SK-N-MC (cell line): ENCODE data around the gene PLXNC1.

Experiments
- DNase-seq: peaks from one replicate; pipeline ENCODE4 v3.0.0-alpha.2; 2011; ENCODE audit warnings: low read depth, low spot score
- H3K27ac ChIP-seq: fragments of 200-600 bp; sonication (generic); 2 replicates; pipeline ENCODE4 v1.5.1; 2016; ENCODE audit warnings: mixed run types
- H3K36me3 ChIP-seq: fragments of 200-600 bp; sonication (generic); 2 replicates; pipeline ENCODE4 v1.6.1; 2017; ENCODE audit warnings: antibody characterized with exemption, low read length, mixed read lengths; ENCODE audit not compliant: insufficient read depth
- H3K4me3 ChIP-seq: fragments of 200-600 bp; sonication (generic); 2 replicates; pipeline ENCODE4 v1.5.1; 2016
- H3K9ac ChIP-seq: fragments of 200-600 bp; sonication (generic); 2 replicates; pipeline ENCODE4 v1.8.0; 2017; ENCODE audit warnings: mixed run types, mixed read lengths; ENCODE audit not compliant: insufficient read length
- H3K9me3 ChIP-seq: fragments of 200-600 bp; sonication (generic); 2 replicates; pipeline ENCODE4 v1.6.1; 2017; ENCODE audit warnings: low read depth, mild to moderate bottlenecking, antibody characterized with exemption, low read length, moderate library complexity, mixed read lengths
- EZH2 ChIP-seq: fragments of 200-600 bp; sonication (generic); IDR thresholded peaks from one replicate; pipeline ENCODE4 v1.6.1; 2017; ENCODE audit warnings: antibody characterized with exemption
- FOXP2 ChIP-seq: optimal IDR thresholded peaks from 2 replicates; pipeline ENCODE3; 2011; ENCODE audit warnings: mild to moderate bottlenecking, moderate library complexity; ENCODE audit not compliant: insufficient read depth; ENCODE audit errors: extremely low read length, control extremely low read depth
- POLR2AphosphoS5 ChIP-seq: IDR thresholded peaks from 2 replicates; pipeline ENCODE4 v1.6.1; 2012; ENCODE audit warnings: mild to moderate bottlenecking, low read depth, low read length, borderline replicate concordance

The PLXNC1 gene

DNA sequence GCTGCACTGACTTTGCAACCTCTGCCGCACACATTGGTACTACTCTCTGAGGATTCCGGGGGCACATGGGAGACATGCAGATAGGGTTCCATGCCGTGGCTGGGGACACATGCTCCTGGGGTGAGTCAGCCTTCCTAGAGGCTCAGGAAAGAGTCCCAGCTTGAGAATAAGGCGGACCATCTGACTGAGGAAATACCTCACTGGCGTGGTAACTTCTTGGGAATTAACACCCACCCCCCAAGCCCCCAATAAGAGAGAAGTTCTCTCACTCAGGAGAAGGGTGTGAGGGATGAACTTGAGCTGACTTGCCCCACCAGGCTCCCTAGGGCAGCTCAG lies 23.2 kb downstream of the PLXNC1 start:
- Histone ChIP-seq H3K4me3 (no peak overlapping the region), H3K9ac (no peak overlapping the region), H3K36me3 (no peaks in the 10 kb centered on the region), H3K27ac (no peak overlapping the region), H3K9me3 (no peaks in the 10 kb centered on the region)
- TF ChIP-seq POLR2AphosphoS5 (no peak), EZH2 (no peak), FOXP2 (no peak)
- no peak for DNase-seq

DNA sequence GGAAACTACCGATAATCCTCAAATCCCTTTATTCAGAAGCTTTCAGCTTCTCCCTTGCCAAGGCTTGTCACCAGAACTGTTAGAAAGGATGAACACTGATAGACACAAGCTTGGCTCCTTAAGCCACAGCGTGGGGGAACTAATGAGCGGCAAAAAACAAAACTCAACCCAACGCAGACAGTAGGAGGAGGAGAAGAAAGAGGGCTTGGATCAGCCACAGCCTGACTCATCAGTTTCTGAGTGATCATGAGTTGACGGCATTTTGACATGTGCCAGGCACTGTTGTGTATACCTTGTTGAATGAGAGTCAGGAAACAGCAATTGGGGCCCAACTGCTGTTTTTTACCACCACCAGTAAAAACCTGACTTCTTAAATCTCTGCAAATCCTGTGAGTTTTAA lies 23.7 kb downstream of the PLXNC1 start:
- no peak for DNase-seq
- Histone ChIP-seq H3K9me3 (no peaks in the 10 kb centered on the region), H3K9ac (no peak overlapping the region), H3K36me3 (no peaks in the 10 kb centered on the region), H3K27ac (no peak overlapping the region), H3K4me3 (no peak overlapping the region)
- TF ChIP-seq FOXP2 (no peak), POLR2AphosphoS5 (no peak), EZH2 (no peak)

DNA sequence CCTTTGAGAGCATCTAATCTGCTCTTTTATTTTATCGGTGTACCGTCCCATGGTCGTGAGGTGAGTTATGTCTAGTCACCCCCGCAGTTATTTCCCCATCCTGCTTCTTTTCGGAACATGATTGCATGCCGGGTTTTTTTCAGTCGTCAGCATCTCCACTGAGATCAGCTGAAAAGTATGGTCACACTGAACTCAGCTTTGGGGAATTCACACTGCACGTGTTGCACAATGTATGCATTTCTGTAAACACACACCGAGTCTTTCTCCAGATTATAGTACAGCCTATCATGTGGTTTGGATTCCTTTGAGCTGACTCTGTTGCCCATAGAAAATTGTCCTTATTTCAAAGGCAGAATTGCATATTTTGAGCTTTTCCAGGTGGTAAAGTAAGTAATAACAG lies 24.6 kb downstream of the PLXNC1 start:
- no peak for DNase-seq
- Histone ChIP-seq H3K9me3 (no peaks in the 10 kb centered on the region), H3K27ac (no peak overlapping the region), H3K9ac (no peak overlapping the region), H3K4me3 (no peak overlapping the region), H3K36me3 (no peaks in the 10 kb centered on the region)
- TF ChIP-seq POLR2AphosphoS5 (no peak), FOXP2 (no peak), EZH2 (no peak)

DNA sequence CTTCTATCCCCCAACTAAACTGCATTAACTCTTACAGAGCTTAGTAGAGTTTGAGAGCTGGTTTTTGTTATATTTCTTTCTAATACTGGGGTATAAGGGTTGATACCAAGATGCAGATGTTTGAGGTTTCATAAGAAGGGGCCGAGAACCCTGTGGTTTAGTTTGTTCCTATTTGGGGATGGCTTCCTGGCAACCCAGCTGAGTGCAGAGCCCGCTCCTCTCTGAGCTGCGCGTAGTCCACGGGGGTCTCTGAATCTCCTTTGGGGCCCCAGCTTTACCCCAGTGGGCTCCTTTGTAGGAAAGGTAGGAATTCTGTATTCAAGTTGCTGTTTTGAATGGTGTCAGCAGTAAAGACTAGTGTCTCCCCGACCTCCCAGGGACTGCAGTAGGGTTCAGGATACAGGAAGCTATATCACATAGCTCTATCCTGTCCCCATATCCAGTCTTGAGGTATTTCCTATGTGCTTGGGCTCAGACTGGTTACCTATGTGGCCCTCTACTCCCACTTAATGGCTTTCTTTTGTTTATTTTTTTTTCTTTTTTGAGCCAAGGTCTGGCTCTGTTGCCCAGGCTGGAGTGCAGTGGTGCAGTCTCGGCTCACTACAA lies 25.4 kb downstream of the PLXNC1 start:
- Histone ChIP-seq H3K4me3 (no peak overlapping the region), H3K27ac (no peak overlapping the region), H3K9ac (no peak overlapping the region), H3K36me3 (no peaks in the 10 kb centered on the region), H3K9me3 (no peaks in the 10 kb centered on the region)
- no peak for TF ChIP-seq EZH2
- TF ChIP-seq FOXP2, result no peak
- TF ChIP-seq POLR2AphosphoS5, result no peak
- DNase-seq, result no peak

DNA sequence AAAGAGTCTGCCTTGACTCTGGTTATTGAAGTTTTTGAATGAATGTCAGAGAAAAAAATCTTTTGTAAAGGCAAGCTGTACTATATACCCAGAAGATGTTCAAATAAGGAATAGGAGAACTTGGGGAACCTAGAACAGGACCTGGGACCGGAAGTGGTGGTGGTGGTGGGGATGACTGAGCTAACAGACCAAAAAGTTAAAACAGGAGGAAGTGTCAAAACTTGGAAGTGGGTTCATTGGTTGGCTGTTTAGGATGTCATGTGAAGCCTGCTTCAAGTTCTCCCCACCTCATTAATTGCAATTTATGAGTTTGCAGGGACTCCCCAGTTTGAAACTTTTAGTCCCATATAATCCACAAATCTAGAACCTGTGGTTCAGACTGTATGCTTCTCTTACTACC lies 26.2 kb downstream of the PLXNC1 start:
- Histone ChIP-seq H3K36me3 (no peaks in the 10 kb centered on the region), H3K9me3 (no peaks in the 10 kb centered on the region), H3K27ac (no peak overlapping the region), H3K4me3 (no peak overlapping the region), H3K9ac (no peak overlapping the region)
- TF ChIP-seq EZH2, result no peak
- no peak for DNase-seq

DNA sequence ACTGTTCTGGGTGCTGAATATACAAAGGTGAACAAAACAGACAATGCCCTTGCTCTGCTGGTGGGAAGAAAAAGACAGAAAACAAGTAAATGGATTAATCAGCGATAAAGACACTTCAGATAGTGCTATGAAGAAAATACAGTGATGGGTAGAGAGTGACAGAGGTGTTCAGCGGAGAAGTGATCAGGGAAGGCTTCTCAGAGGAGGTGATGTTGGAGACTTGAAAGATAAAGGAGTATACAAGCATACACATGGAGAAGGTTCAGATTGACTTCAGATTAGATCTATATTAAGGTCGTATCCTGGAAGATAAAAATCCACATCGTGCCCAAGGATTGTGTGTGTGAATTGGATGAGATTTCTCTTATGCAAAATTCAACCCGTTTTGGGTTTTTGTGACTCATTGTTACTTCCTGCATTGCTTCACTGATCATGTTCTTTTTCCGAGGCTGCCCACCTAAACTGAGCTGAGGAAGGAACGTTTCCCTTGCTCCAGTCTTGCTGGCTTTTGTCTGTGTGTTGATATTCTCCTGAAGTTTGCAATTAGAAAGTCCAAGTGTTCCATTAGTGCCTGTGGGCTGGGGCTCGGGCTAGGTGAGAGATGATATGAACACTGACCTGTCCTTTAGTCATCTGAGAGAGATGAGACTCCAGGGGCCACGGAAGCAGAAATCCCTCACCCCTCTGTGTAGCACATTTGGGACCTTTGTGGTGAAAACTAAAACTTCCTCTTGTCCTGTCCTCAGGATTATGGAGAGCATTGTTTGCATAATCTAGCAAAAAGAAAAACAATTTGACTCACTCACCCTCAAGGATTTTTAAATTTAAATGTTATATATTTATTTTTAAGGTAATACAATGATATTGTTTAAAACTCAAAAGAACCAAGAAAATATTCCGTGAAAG lies 27.6 kb downstream of the PLXNC1 start:
- Histone ChIP-seq H3K36me3 (no peaks in the 10 kb centered on the region), H3K27ac (no peak overlapping the region), H3K9me3 (no peaks in the 10 kb centered on the region), H3K4me3 (no peak overlapping the region), H3K9ac (no peak overlapping the region)
- no peak for DNase-seq
- no peak for TF ChIP-seq POLR2AphosphoS5
- no peak for TF ChIP-seq EZH2
- no peak for TF ChIP-seq FOXP2

DNA sequence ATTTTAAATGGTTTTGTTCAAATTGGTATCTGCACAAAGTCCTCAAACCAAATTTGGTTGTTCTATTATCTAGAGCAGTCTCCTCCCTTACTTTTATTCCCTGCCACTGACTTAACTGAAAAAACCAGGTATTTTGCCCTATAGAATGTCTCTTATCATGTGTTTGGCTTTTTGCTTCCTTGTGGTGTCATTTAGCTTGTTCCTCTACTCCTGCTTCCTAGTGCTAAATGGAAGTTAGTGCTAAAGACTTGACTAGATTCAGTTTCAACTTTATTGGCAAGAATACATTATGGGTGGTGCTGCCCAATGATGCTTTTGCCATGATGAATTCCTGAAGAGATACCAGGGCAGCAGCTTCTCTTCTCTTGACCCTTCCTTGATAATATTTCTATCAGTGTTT lies 29.7 kb downstream of the PLXNC1 start:
- no peak for TF ChIP-seq EZH2
- TF ChIP-seq POLR2AphosphoS5, result no peak
- TF ChIP-seq FOXP2, result no peak
- Histone ChIP-seq H3K4me3 (no peak overlapping the region), H3K27ac (no peak overlapping the region), H3K9ac (no peak overlapping the region), H3K36me3 (no peaks in the 10 kb centered on the region), H3K9me3 (no peaks in the 10 kb centered on the region)
- DNase-seq, result no peak

DNA sequence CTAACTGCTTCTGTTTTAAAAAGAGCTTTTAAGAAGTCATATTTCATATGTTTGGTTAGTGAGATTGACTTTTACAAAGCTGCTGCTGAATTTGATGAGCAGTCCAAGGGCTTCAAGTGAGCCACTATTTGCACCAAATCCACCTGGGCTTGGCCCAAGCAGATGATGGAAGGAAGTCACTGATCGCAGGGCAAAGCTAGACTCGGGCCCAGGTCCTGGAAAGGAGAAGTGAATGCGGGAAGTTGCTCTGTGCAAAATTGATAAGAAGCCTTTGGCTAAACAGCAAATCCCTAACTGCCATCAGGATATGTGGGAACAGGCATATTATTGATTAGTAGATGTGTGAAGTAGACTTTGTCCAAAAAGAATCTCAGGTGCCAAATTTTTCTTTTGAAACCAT lies 30.5 kb downstream of the PLXNC1 start:
- TF ChIP-seq FOXP2, result no peak
- TF ChIP-seq POLR2AphosphoS5, result no peak
- no peak for TF ChIP-seq EZH2
- no peaks in the 10 kb centered on the region for H3K36me3 ChIP-seq
- H3K27ac ChIP-seq, result no peak overlapping the region
- no peak for DNase-seq
- no peaks in the 10 kb centered on the region for H3K9me3 ChIP-seq
- H3K4me3 ChIP-seq, result no peak overlapping the region
- H3K9ac ChIP-seq, result no peak overlapping the region

DNA sequence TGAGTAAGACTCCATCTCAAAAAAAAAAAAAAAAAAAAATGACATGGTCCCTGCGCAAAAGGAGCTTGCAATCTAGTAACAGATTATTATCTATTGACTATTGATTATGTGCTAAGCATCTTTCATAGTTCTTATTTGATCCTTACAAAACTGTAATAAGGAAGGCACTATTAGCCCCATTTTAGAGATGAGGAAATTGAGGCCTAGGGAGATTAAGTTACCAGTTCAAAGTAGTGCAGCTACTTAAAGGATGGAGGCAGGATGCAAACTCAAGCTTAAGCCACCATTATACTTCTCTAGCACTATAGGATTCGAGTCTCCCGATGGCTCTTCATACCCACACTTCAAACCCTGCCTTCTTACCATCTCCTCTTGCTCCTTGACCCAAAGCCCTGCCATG lies 31.3 kb downstream of the PLXNC1 start:
- Histone ChIP-seq H3K4me3 (no peak overlapping the region), H3K36me3 (no peaks in the 10 kb centered on the region), H3K9ac (no peak overlapping the region), H3K27ac (no peak overlapping the region), H3K9me3 (no peaks in the 10 kb centered on the region)
- DNase-seq, result no peak
- TF ChIP-seq POLR2AphosphoS5, result no peak
- no peak for TF ChIP-seq EZH2
- TF ChIP-seq FOXP2, result no peak
